Activated CD8-positive, alpha-beta T cell treated with anti-CD3 and anti-CD28 coated beads for 36 hours (primary cell): ENCODE results near the gene PTPN4. TPM values are rescaled to one million over a fixed set of nuclear protein-coding genes. Genes with fewer than 3 reads are reported as not detected.

Experiments used
- ATAC-seq: fragments of 200-7000 bp; cut with Tn5 transposase; one replicate; pipeline ENCODE4 v1.10.0; 2021; ENCODE audit warnings: mild to moderate bottlenecking, moderate library complexity
- CTCF ChIA-PET: fragments of 350-600 bp; sonication (Branson Sonifier 250); formaldehyde crosslinking; loops from one replicate; lab custom pipeline; 2021; ENCODE audit warnings: antibody characterized with exemption; lab: Charles Lee
- POLR2A ChIA-PET: fragments of 350-600 bp; sonication (Branson Sonifier 250); formaldehyde crosslinking; loops from one replicate; lab custom pipeline; 2021; ENCODE audit warnings: antibody characterized with exemption; lab: Charles Lee
- DNase-seq: peaks from one replicate; pipeline ENCODE4 v3.0.0-alpha.2; 2020
- H3K27ac Mint-ChIP-seq: one replicate; pipeline ENCODE4 v1.8.0; 2021; ENCODE audit warnings: mild to moderate bottlenecking, mixed read lengths
- H3K27me3 Mint-ChIP-seq: one replicate; pipeline ENCODE4 v1.8.0; 2021; ENCODE audit warnings: mixed read lengths
- H3K36me3 Mint-ChIP-seq: one replicate; pipeline ENCODE4 v1.8.0; 2021; ENCODE audit warnings: low read depth, mixed read lengths
- H3K4me1 Mint-ChIP-seq: one replicate; pipeline ENCODE4 v1.8.0; 2021; ENCODE audit warnings: low read depth, mixed read lengths
- H3K4me3 Mint-ChIP-seq: one replicate; pipeline ENCODE4 v1.8.0; 2021; ENCODE audit warnings: mild to moderate bottlenecking, moderate library complexity, mixed read lengths
- H3K9me3 Mint-ChIP-seq: one replicate; pipeline ENCODE4 v1.8.0; 2021; ENCODE audit warnings: mixed read lengths
- CTCF ChIP-seq: fragments of 200-600 bp; IDR thresholded peaks from one replicate; pipeline ENCODE4 v1.8.0; 2022; ENCODE audit warnings: antibody characterized with exemption, mild to moderate bottlenecking
- intact Hi-C: fragments of 100-400 bp; cut with micrococcal nuclease; formaldehyde crosslinking; loops from one replicate; pipeline ENCODE4 v1.10.0; 2022
- total RNA-seq, 2 experiments: library from RNA; stranded (reverse); gene quantifications; one replicate each; pipeline ENCODE4 v1.2.3, GENCODE V29; 2021

PTPN4 gene
- total RNA-seq, 2 experiments from 2014 or later, result 34.4 to 40.2 TPM

- no peak overlapping the region for H3K27ac Mint-ChIP-seq
- intact Hi-C loops, result loop anchor here (2.0 to 10.0 kb wide), 2 partner anchors 71 to 353 kb away; no protein-coding TSS in a partner anchor
These were observed 8.0 kb upstream of the PTPN4 start for GRCh38 chr2:119751706-119752105.

GRCh38 chr2:119753041-119753929 is 6.4 kb upstream of the PTPN4 start:
- no peaks in the 10 kb centered on the region for H3K36me3 Mint-ChIP-seq
- peaks cover 13% of the 10 kb centered on the region for H3K4me1 Mint-ChIP-seq
- peak; percentile 69 for TF ChIP-seq CTCF
- ATAC-seq, result peak; percentile 81
- no peak overlapping the region for H3K27ac Mint-ChIP-seq
- H3K4me3 Mint-ChIP-seq, result no peak overlapping the region
- H3K27me3 Mint-ChIP-seq, result no peaks in the 10 kb centered on the region
- POLR2A ChIA-PET, result interaction anchor here (1.4 kb wide), 1 partner anchor 423 kb away, joined by 4 read pairs; no protein-coding TSS in a partner anchor
- intact Hi-C loops, result loop anchor here (1.0 to 10.0 kb wide), 3 partner anchors 70 to 422 kb away; no protein-coding TSS in a partner anchor
- CTCF ChIA-PET, result interaction anchor here (0.6 to 5.0 kb wide), 30 partner anchors 10 to 560 kb away, joined by 3 to 82 read pairs (median 3); no protein-coding TSS in a partner anchor
- DNase-seq, result peak; percentile 28
- no peaks in the 10 kb centered on the region for H3K9me3 Mint-ChIP-seq

More at GRCh38 chr2:119751706-119752105, 8.0 kb upstream of the PTPN4 start:
- ATAC-seq (no peak), DNase-seq (no peak)
- CTCF ChIA-PET, result interaction anchor here (1.6 kb wide), 1 partner anchor 423 kb away, joined by 6 read pairs; no protein-coding TSS in a partner anchor
- H3K4me3 Mint-ChIP-seq, result no peak overlapping the region
- H3K4me1 Mint-ChIP-seq, result peaks cover 3% of the 10 kb centered on the region
- no peaks in the 10 kb centered on the region for H3K9me3 Mint-ChIP-seq
- POLR2A ChIA-PET, result interaction anchor here (1.0 kb wide), 1 partner anchor 73 kb away, joined by 6 read pairs; the partner anchor contains the start of gene TMEM177
- H3K36me3 Mint-ChIP-seq, result no peaks in the 10 kb centered on the region
- TF ChIP-seq CTCF, result no peak
- no peaks in the 10 kb centered on the region for H3K27me3 Mint-ChIP-seq

GRCh38 chr2:119753930-119754321 is 5.8 kb upstream of the PTPN4 start:
- no peak for ATAC-seq
- Mint-ChIP-seq H3K27ac (no peak overlapping the region), H3K36me3 (no peaks in the 10 kb centered on the region), H3K27me3 (no peaks in the 10 kb centered on the region), H3K4me1 (peaks cover 20% of the 10 kb centered on the region), H3K9me3 (no peaks in the 10 kb centered on the region), H3K4me3 (no peak overlapping the region)
- intact Hi-C loops, result loop anchor here (1.0 to 10.0 kb wide), 3 partner anchors 69 to 421 kb away; no protein-coding TSS in a partner anchor
- no peak for DNase-seq
- no peak for TF ChIP-seq CTCF
- CTCF ChIA-PET, result interaction anchor here (0.7 to 5.0 kb wide), 19 partner anchors 11 to 559 kb away, joined by 3 to 82 read pairs (median 4); no protein-coding TSS in a partner anchor
- POLR2A ChIA-PET, result interaction anchor here (1.4 kb wide), 1 partner anchor 423 kb away, joined by 4 read pairs; no protein-coding TSS in a partner anchor

- POLR2A ChIA-PET, result interaction anchor here (0.8 kb wide), 1 partner anchor 77 kb away, joined by 3 read pairs; the partner anchor contains the start of gene TMEM177
- H3K4me1 Mint-ChIP-seq, result peaks cover 21% of the 10 kb centered on the region
- no peaks in the 10 kb centered on the region for H3K36me3 Mint-ChIP-seq
- DNase-seq, result no peak
- H3K4me3 Mint-ChIP-seq, result no peak overlapping the region
- CTCF ChIA-PET, result interaction anchor here (0.8 to 5.0 kb wide), 7 partner anchors 10 to 419 kb away, joined by 3 to 82 read pairs (median 4); no protein-coding TSS in a partner anchor
- no peak overlapping the region for H3K27ac Mint-ChIP-seq
- H3K9me3 Mint-ChIP-seq, result no peaks in the 10 kb centered on the region
- intact Hi-C loops, result loop anchor here (10.0 kb wide), 1 partner anchor 349 kb away; no protein-coding TSS in a partner anchor
- no peak for ATAC-seq
- no peaks in the 10 kb centered on the region for H3K27me3 Mint-ChIP-seq
- TF ChIP-seq CTCF, result no peak
These were observed 3.8 kb upstream of the PTPN4 start for GRCh38 chr2:119755906-119756305.
